ENCODE results near the gene CELF3. TPM values are rescaled to one million over a fixed set of nuclear protein-coding genes. Genes with fewer than 3 reads are reported as not detected.

Gene CELF3
- polyA plus RNA-seq, 1 donor (not counting 4 experiments of a cell fraction or from before 2014, with no cell fraction given), result not detected

- Histone ChIP-seq H2AFZ (ENCODE audit: control insufficient read depth, low read length) (no peak overlapping the region), H3K79me2 (ENCODE audit: control insufficient read depth, insufficient read depth, low read length) (no peaks in the 10 kb centered on the region), H3K4me2 (ENCODE audit: control insufficient read depth, extremely low read depth, insufficient read depth, low read depth, low read length) (no peak overlapping the region), H3K4me3 (ENCODE audit: control insufficient read depth in 2 of 3, extremely low read depth in 1 of 3, insufficient read depth in 2 of 3, low read depth in 1 of 3, low read length in 3 of 3) (no peak overlapping the region), H3K27ac (ENCODE audit: control insufficient read depth, insufficient read depth, low read length) (no peak overlapping the region), H3K9ac (ENCODE audit: control insufficient read depth, extremely low read depth, insufficient read depth, low read length) (no peak overlapping the region), H3K9me1 (ENCODE audit: control insufficient read depth, extremely low read depth, insufficient read depth, low read length) (no peaks in the 10 kb centered on the region), H3K36me3 (ENCODE audit: control insufficient read depth in 2 of 2, extremely low read depth in 1 of 2, insufficient read depth in 2 of 2, low read length in 2 of 2) (no peaks in the 10 kb centered on the region), H3K9me3 (ENCODE audit: control insufficient read depth, low read depth, low read length) (no peaks in the 10 kb centered on the region), H3K27me3 (ENCODE audit: control insufficient read depth, extremely low read depth, insufficient read depth, low read length) (peaks cover 17% of the 10 kb centered on the region), H3K4me1 (ENCODE audit: control insufficient read depth, extremely low read depth, insufficient read depth, low read length) (peaks cover 10% of the 10 kb centered on the region), H4K20me1 (ENCODE audit: control insufficient read depth, extremely low read depth, insufficient read depth, low read length) (no peaks in the 10 kb centered on the region)
- no peak for FAIRE-seq
- TF ChIP-seq, protein P1, sequence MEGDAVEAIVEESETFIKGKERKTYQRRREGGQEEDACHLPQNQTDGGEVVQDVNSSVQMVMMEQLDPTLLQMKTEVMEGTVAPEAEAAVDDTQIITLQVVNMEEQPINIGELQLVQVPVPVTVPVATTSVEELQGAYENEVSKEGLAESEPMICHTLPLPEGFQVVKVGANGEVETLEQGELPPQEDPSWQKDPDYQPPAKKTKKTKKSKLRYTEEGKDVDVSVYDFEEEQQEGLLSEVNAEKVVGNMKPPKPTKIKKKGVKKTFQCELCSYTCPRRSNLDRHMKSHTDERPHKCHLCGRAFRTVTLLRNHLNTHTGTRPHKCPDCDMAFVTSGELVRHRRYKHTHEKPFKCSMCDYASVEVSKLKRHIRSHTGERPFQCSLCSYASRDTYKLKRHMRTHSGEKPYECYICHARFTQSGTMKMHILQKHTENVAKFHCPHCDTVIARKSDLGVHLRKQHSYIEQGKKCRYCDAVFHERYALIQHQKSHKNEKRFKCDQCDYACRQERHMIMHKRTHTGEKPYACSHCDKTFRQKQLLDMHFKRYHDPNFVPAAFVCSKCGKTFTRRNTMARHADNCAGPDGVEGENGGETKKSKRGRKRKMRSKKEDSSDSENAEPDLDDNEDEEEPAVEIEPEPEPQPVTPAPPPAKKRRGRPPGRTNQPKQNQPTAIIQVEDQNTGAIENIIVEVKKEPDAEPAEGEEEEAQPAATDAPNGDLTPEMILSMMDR (optimal IDR thresholded peaks at IDR 0.05 in 1 of 3, IDR thresholded peaks at IDR 0.05 in 1 of 3, conservative IDR thresholded peaks at IDR 0.05 in 1 of 3; ENCODE audit: extremely low read depth in 1 of 3, insufficient read depth in 2 of 3, low read length in 3 of 3), result no peak
- no peak for TF ChIP-seq EZH2 (IDR thresholded peaks at IDR 0.05; ENCODE audit: low read length)
- dilution Hi-C loops (cut with MboI; ENCODE audit: extremely low pct_ligation_motif_present, low sequenced_read_pairs), result no loop called here
- DNase-seq (ENCODE audit: low read depth, low spot score), result no peak
Observed at GRCh38 chr1:151711044-151711800, 5.4 kb downstream of the CELF3 start.

DNA sequence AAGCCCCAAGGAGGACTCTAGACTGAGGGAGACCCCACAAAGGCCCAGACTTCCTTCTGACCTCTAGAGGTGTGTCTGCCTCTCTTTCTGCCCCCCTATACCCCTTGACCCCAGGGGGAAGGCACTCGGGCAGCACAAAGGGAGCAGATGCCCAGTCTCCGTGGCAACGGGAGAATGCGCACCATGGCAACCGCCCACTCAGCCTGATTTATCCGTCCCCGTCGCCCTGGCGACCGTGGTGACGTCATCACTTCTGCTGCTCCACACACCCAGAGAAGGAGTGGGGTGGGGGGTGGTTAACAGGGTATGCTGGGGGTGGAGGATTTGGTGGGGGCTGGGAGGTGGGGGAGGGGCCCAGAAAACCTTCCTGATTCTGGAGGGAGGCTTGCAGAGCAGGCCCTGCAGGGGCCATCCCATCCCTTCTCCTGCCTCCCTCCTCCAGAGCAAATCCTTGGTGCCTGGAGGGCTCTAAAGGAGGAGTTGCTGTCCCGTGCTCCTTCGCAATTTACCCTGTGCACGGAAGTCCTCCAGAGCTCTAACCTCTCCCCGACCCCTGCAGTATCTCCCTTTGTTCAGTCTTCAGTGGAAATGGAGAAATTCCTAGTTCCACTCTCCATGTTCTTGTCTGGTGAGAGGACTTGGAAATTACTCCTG lies 6.3 kb downstream of the CELF3 start:
- no peaks in the 10 kb centered on the region for H3K36me3 ChIP-seq (ENCODE audit: control insufficient read depth in 2 of 2, extremely low read depth in 1 of 2, insufficient read depth in 2 of 2, low read length in 2 of 2)
- no peak overlapping the region for H2AFZ ChIP-seq (ENCODE audit: control insufficient read depth, low read length)
- dilution Hi-C loops (cut with MboI; ENCODE audit: extremely low pct_ligation_motif_present, low sequenced_read_pairs), result no loop called here
- DNase-seq (ENCODE audit: low read depth, low spot score), result no peak
- no peaks in the 10 kb centered on the region for H3K79me2 ChIP-seq (ENCODE audit: control insufficient read depth, insufficient read depth, low read length)
- H3K27me3 ChIP-seq (ENCODE audit: control insufficient read depth, extremely low read depth, insufficient read depth, low read length), result peaks cover 9% of the 10 kb centered on the region
- TF ChIP-seq, protein P1 (optimal IDR thresholded peaks at IDR 0.05 in 1 of 3, IDR thresholded peaks at IDR 0.05 in 1 of 3, conservative IDR thresholded peaks at IDR 0.05 in 1 of 3; ENCODE audit: extremely low read depth in 1 of 3, insufficient read depth in 2 of 3, low read length in 3 of 3), result no peak
- no peak for TF ChIP-seq EZH2 (IDR thresholded peaks at IDR 0.05; ENCODE audit: low read length)
- H3K9me1 ChIP-seq (ENCODE audit: control insufficient read depth, extremely low read depth, insufficient read depth, low read length), result no peaks in the 10 kb centered on the region
- H3K9me3 ChIP-seq (ENCODE audit: control insufficient read depth, low read depth, low read length), result no peaks in the 10 kb centered on the region
- no peak overlapping the region for H3K4me3 ChIP-seq (ENCODE audit: control insufficient read depth in 2 of 3, extremely low read depth in 1 of 3, insufficient read depth in 2 of 3, low read depth in 1 of 3, low read length in 3 of 3)
- FAIRE-seq, result no peak
- H4K20me1 ChIP-seq (ENCODE audit: control insufficient read depth, extremely low read depth, insufficient read depth, low read length), result no peaks in the 10 kb centered on the region
- H3K4me1 ChIP-seq (ENCODE audit: control insufficient read depth, extremely low read depth, insufficient read depth, low read length), result peaks cover 10% of the 10 kb centered on the region
- no peak overlapping the region for H3K4me2 ChIP-seq (ENCODE audit: control insufficient read depth, extremely low read depth, insufficient read depth, low read depth, low read length)
- H3K27ac ChIP-seq (ENCODE audit: control insufficient read depth, insufficient read depth, low read length), result no peak overlapping the region
- no peak overlapping the region for H3K9ac ChIP-seq (ENCODE audit: control insufficient read depth, extremely low read depth, insufficient read depth, low read length)
